WI38 (cell line): ENCODE data around the gene ST3GAL5.
A peak's percentile ranks its signal among the peaks of the same experiment; 100 is the strongest.
"Not testable (repeated sequence)": the region's sequence is repeated elsewhere in the genome, so short reads cannot be mapped to it uniquely, and the experiment has no call there.

Experiments used
- H3K4me3 ChIP-seq: 2 replicates; pipeline ENCODE4 v1.5.1; 2011; ENCODE audit warnings: low read depth, mild to moderate bottlenecking, control low read depth, low read length
- CTCF ChIP-seq: IDR thresholded peaks from 2 replicates; pipeline ENCODE4 v1.5.1; 2012; ENCODE audit warnings: low read depth, mild to moderate bottlenecking, control low read depth, low read length

ST3GAL5 gene

GRCh38 chr2:85886141-85886540 is 2.6 kb downstream of the ST3GAL5 start:
- no peak for TF ChIP-seq CTCF
- H3K4me3 ChIP-seq, result no peak overlapping the region

GRCh38 chr2:85881781-85882180 is 7.0 kb downstream of the ST3GAL5 start:
- not testable (repeated sequence) for H3K4me3 ChIP-seq

GRCh38 chr2:85880716-85881328 is 8.0 kb downstream of the ST3GAL5 start:
- H3K4me3 ChIP-seq, result not testable (repeated sequence)

- H3K4me3 ChIP-seq, result no peak overlapping the region
- no peak for TF ChIP-seq CTCF
Measured at GRCh38 chr2:85878719-85879370, 9.9 kb downstream of the ST3GAL5 start.

GRCh38 chr2:85875350-85876050 is 13.3 kb downstream of the ST3GAL5 start:
- no peak for TF ChIP-seq CTCF
- no peak overlapping the region for H3K4me3 ChIP-seq

GRCh38 chr2:85873679-85874078 is 15.1 kb downstream of the ST3GAL5 start:
- H3K4me3 ChIP-seq, result no peak overlapping the region
- peak; percentile 23; the same call in 1 of the 2 replicates for TF ChIP-seq CTCF

GRCh38 chr2:85872536-85873161 is 16.1 kb downstream of the ST3GAL5 start:
- no peak overlapping the region for H3K4me3 ChIP-seq
- no peak for TF ChIP-seq CTCF
